HepG2 (cell line): ENCODE data around the gene PDE4C. TPM values are rescaled to one million over a fixed set of nuclear protein-coding genes. Genes with fewer than 3 reads are reported as not detected.
A peak's percentile ranks its signal among the peaks of the same experiment; 100 is the strongest.

Experiments
- AHR ChIP-seq: IDR thresholded peaks from 2 replicates; pipeline ENCODE4 v1.6.1; 2018; ENCODE audit warnings: missing genetic modification reagents, missing compliant biosample characterization
- DR1 ChIP-seq: sonication (generic); formaldehyde crosslinking; IDR thresholded peaks from 2 replicates; pipeline ENCODE4 v1.8.0; 2021; ENCODE audit warnings: mild to moderate bottlenecking, missing genetic modification reagents, inconsistent platforms
- FOXK2 ChIP-seq: fragments of 450-650 bp; IDR thresholded peaks from 2 replicates; pipeline ENCODE4 v1.6.1; 2016
- GPBP1L1 ChIP-seq: sonication (generic); formaldehyde crosslinking; IDR thresholded peaks from 2 replicates; pipeline ENCODE4 v1.5.0; 2020; ENCODE audit warnings: mild to moderate bottlenecking, missing genetic modification reagents
- JUN ChIP-seq: sonication (generic); formaldehyde crosslinking; IDR thresholded peaks from 2 replicates; pipeline ENCODE4 v1.4.0; 2020; ENCODE audit warnings: mild to moderate bottlenecking, missing genetic modification reagents
- KLF13 ChIP-seq: sonication (generic); formaldehyde crosslinking; IDR thresholded peaks from 2 replicates; pipeline ENCODE4 v1.4.0; 2020; ENCODE audit warnings: mild to moderate bottlenecking, missing genetic modification reagents
- MED1 ChIP-seq: sonication (generic); formaldehyde crosslinking; IDR thresholded peaks from 2 replicates; pipeline ENCODE4 v1.4.0; 2020; ENCODE audit warnings: missing genetic modification reagents
- NCOA2 ChIP-seq: sonication (generic); formaldehyde crosslinking; IDR thresholded peaks from 2 replicates; pipeline ENCODE4 v1.8.0; 2022; ENCODE audit warnings: inconsistent platforms
- PITX1 ChIP-seq: sonication (generic); formaldehyde crosslinking; IDR thresholded peaks from 2 replicates; pipeline ENCODE4 v1.5.1; 2020; ENCODE audit warnings: mild to moderate bottlenecking, missing genetic modification reagents
- PTBP1 ChIP-seq: fragments of 200-400 bp; formaldehyde crosslinking; IDR thresholded peaks from 2 replicates; pipeline ENCODE4 v1.6.1; 2018; ENCODE audit warnings: low read length, low read depth; ENCODE audit not compliant: poor library complexity, severe bottlenecking
- REL ChIP-seq: sonication (generic); formaldehyde crosslinking; conservative IDR thresholded peaks from 2 replicates; pipeline ENCODE4 v1.8.0; 2022; ENCODE audit warnings: mild to moderate bottlenecking, missing genetic modification reagents, moderate library complexity
- SP140L ChIP-seq: sonication (generic); formaldehyde crosslinking; IDR thresholded peaks from 2 replicates; pipeline ENCODE4 v1.4.0; 2020; ENCODE audit warnings: missing genetic modification reagents, borderline replicate concordance
- SP4 ChIP-seq: sonication (generic); formaldehyde crosslinking; IDR thresholded peaks from 2 replicates; pipeline ENCODE4 v1.8.1; 2023; ENCODE audit warnings: mild to moderate bottlenecking, missing genetic modification reagents
- SYNCRIP ChIP-seq: fragments of 200-400 bp; formaldehyde crosslinking; IDR thresholded peaks from 2 replicates; pipeline ENCODE4 v1.6.1; 2018; ENCODE audit warnings: mild to moderate bottlenecking, low read depth, low read length; ENCODE audit not compliant: insufficient read depth
- TGIF2 ChIP-seq: IDR thresholded peaks from 2 replicates; pipeline ENCODE4 v1.6.1; 2016; ENCODE audit warnings: control low read depth, missing compliant biosample characterization
- ZFP36L2 ChIP-seq: sonication (generic); formaldehyde crosslinking; IDR thresholded peaks from 2 replicates; pipeline ENCODE4 v1.4.0; 2020; ENCODE audit warnings: missing genetic modification reagents
- ZFX ChIP-seq: sonication (generic); formaldehyde crosslinking; IDR thresholded peaks from 2 replicates; pipeline ENCODE4 v1.4.0; 2020; ENCODE audit warnings: mild to moderate bottlenecking, low read depth, missing genetic modification reagents, moderate library complexity
- ZNF124 ChIP-seq: sonication (generic); formaldehyde crosslinking; IDR thresholded peaks from 2 replicates; pipeline ENCODE4 v1.4.0; 2020; ENCODE audit warnings: missing genetic modification reagents
- ZNF224 ChIP-seq: sonication (generic); formaldehyde crosslinking; IDR thresholded peaks from 2 replicates; pipeline ENCODE4 v1.5.0; 2020; ENCODE audit warnings: mild to moderate bottlenecking, missing genetic modification reagents
- ZNF629 ChIP-seq: sonication (generic); formaldehyde crosslinking; conservative IDR thresholded peaks from 2 replicates; pipeline ENCODE4 v1.5.0; 2020; ENCODE audit warnings: missing genetic modification reagents
- polyA plus RNA-seq, 8 experiments: library from polyadenylated mRNA; depleted of rRNA in 3 of 8; stranded (reverse) in 7 of 8; unstranded in 1 of 8; fragments of >200 nt; fragmentation: Illumina TruSeq in 4 of 8; extraction: Trizol in 4 of 8; gene quantifications; 2 replicates each; pipeline versions ENCODE4 v1.2.1 to v1.2.3, GENCODE V29; 2011 to 2016; ENCODE audit warnings: low read depth in 4 of 8, missing spikeins in 1 of 8, mixed read lengths in 1 of 8; ENCODE audit not compliant: insufficient read depth in 1 of 8
- total RNA-seq, 5 experiments: library from RNA; depleted of rRNA; stranded (reverse); fragments of >200 nt; fragmentation: Illumina TruSeq; extraction: Trizol; gene quantifications; 2 replicates each; pipeline ENCODE4 v1.2.3, GENCODE V29; 2016; ENCODE audit warnings: low read depth in 1 of 5
- TF ChIP-seq, protein P1 (sequence below): sonication (generic); formaldehyde crosslinking; IDR thresholded peaks from 2 replicates; pipeline ENCODE4 v1.4.0; 2020; ENCODE audit warnings: mild to moderate bottlenecking, low read depth, missing genetic modification reagents
- TF ChIP-seq, protein P2 (sequence below): sonication (generic); formaldehyde crosslinking; IDR thresholded peaks from 2 replicates; pipeline ENCODE4 v1.4.0; 2020; ENCODE audit warnings: low read depth, mild to moderate bottlenecking, missing genetic modification reagents
- TF ChIP-seq, protein P3 (sequence below): IDR thresholded peaks from 2 replicates; pipeline ENCODE4 v1.6.1; 2018; ENCODE audit warnings: missing genetic modification reagents
- TF ChIP-seq, protein P4 (sequence below): sonication (generic); formaldehyde crosslinking; IDR thresholded peaks from 2 replicates; pipeline ENCODE4 v1.5.0; 2020; ENCODE audit warnings: mild to moderate bottlenecking, missing genetic modification reagents, borderline replicate concordance

PDE4C gene
- total and polyA plus RNA-seq, 2 of the 13 experiments (the other 11 are each of a cell fraction or from before 2014, with no cell fraction given) = 1.4 to 14.0 TPM

GRCh38 chr19:18203863-18204393 lies 22.3 kb downstream of the PDE4C start, which contains the start of gene RAB3A (continued):
- TF ChIP-seq, protein P1, sequence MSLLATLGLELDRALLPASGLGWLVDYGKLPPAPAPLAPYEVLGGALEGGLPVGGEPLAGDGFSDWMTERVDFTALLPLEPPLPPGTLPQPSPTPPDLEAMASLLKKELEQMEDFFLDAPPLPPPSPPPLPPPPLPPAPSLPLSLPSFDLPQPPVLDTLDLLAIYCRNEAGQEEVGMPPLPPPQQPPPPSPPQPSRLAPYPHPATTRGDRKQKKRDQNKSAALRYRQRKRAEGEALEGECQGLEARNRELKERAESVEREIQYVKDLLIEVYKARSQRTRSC = no peak
- TF ChIP-seq ZNF124 (CRISPR knock-in tag) (no peak), TGIF2 (CRISPR knock-in tag) (no peak), ZFP36L2 (CRISPR knock-in tag) (no peak), PITX1 (no peak), SP140L (CRISPR knock-in tag) (no peak), JUN (no peak), SYNCRIP (no peak), ZNF224 (CRISPR knock-in tag) (no peak), ZNF629 (CRISPR knock-in tag) (no peak), PTBP1 (no peak), FOXK2 (no peak), KLF13 (no peak), DR1 (peak; percentile 77), MED1 (peak; percentile 14; the same call in 1 of the 2 replicates), ZFX (peak; percentile 55; the same call in 1 of the 2 replicates), SP4 (CRISPR knock-in tag) (peak; percentile 100), AHR (CRISPR knock-in tag) (no peak), NCOA2 (CRISPR knock-in tag) (no peak), REL (CRISPR knock-in tag) (no peak), GPBP1L1 (CRISPR knock-in tag) (no peak)
- TF ChIP-seq, protein P2, sequence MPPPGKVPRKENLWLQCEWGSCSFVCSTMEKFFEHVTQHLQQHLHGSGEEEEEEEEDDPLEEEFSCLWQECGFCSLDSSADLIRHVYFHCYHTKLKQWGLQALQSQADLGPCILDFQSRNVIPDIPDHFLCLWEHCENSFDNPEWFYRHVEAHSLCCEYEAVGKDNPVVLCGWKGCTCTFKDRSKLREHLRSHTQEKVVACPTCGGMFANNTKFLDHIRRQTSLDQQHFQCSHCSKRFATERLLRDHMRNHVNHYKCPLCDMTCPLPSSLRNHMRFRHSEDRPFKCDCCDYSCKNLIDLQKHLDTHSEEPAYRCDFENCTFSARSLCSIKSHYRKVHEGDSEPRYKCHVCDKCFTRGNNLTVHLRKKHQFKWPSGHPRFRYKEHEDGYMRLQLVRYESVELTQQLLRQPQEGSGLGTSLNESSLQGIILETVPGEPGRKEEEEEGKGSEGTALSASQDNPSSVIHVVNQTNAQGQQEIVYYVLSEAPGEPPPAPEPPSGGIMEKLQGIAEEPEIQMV (CRISPR knock-in tag) = peak; percentile 50; the same call in 1 of the 2 replicates
- TF ChIP-seq, protein P3, sequence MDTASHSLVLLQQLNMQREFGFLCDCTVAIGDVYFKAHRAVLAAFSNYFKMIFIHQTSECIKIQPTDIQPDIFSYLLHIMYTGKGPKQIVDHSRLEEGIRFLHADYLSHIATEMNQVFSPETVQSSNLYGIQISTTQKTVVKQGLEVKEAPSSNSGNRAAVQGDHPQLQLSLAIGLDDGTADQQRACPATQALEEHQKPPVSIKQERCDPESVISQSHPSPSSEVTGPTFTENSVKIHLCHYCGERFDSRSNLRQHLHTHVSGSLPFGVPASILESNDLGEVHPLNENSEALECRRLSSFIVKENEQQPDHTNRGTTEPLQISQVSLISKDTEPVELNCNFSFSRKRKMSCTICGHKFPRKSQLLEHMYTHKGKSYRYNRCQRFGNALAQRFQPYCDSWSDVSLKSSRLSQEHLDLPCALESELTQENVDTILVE (CRISPR knock-in tag) = no peak
- TF ChIP-seq, protein P4, sequence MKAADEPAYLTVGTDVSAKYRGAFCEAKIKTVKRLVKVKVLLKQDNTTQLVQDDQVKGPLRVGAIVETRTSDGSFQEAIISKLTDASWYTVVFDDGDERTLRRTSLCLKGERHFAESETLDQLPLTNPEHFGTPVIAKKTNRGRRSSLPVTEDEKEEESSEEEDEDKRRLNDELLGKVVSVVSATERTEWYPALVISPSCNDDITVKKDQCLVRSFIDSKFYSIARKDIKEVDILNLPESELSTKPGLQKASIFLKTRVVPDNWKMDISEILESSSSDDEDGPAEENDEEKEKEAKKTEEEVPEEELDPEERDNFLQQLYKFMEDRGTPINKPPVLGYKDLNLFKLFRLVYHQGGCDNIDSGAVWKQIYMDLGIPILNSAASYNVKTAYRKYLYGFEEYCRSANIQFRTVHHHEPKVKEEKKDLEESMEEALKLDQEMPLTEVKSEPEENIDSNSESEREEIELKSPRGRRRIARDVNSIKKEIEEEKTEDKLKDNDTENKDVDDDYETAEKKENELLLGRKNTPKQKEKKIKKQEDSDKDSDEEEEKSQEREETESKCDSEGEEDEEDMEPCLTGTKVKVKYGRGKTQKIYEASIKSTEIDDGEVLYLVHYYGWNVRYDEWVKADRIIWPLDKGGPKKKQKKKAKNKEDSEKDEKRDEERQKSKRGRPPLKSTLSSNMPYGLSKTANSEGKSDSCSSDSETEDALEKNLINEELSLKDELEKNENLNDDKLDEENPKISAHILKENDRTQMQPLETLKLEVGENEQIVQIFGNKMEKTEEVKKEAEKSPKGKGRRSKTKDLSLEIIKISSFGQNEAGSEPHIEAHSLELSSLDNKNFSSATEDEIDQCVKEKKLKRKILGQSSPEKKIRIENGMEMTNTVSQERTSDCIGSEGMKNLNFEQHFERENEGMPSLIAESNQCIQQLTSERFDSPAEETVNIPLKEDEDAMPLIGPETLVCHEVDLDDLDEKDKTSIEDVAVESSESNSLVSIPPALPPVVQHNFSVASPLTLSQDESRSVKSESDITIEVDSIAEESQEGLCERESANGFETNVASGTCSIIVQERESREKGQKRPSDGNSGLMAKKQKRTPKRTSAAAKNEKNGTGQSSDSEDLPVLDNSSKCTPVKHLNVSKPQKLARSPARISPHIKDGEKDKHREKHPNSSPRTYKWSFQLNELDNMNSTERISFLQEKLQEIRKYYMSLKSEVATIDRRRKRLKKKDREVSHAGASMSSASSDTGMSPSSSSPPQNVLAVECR (CRISPR knock-in tag) = peak; percentile 66
